GM10266 (cell line): ENCODE results near the gene TMEM59L.

Experiments used
- DNase-seq: peaks from one replicate; pipeline ENCODE4 v3.0.0; 2012; ENCODE audit errors: extremely low spot score
- TF ChIP-seq, protein P1 (sequence below): IDR thresholded peaks from 2 replicates; pipeline ENCODE4 v1.5.1; 2012; ENCODE audit warnings: mild to moderate bottlenecking, low read depth; ENCODE audit not compliant: control insufficient read depth, insufficient read depth; ENCODE audit errors: missing control alignments

The TMEM59L gene

GRCh38 chr19:18647807-18648206 lies 35.1 kb downstream of the TMEM59L start:
- TF ChIP-seq, protein P1, sequence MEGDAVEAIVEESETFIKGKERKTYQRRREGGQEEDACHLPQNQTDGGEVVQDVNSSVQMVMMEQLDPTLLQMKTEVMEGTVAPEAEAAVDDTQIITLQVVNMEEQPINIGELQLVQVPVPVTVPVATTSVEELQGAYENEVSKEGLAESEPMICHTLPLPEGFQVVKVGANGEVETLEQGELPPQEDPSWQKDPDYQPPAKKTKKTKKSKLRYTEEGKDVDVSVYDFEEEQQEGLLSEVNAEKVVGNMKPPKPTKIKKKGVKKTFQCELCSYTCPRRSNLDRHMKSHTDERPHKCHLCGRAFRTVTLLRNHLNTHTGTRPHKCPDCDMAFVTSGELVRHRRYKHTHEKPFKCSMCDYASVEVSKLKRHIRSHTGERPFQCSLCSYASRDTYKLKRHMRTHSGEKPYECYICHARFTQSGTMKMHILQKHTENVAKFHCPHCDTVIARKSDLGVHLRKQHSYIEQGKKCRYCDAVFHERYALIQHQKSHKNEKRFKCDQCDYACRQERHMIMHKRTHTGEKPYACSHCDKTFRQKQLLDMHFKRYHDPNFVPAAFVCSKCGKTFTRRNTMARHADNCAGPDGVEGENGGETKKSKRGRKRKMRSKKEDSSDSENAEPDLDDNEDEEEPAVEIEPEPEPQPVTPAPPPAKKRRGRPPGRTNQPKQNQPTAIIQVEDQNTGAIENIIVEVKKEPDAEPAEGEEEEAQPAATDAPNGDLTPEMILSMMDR: no peak
- no peak for DNase-seq

- DNase-seq: no peak
- TF ChIP-seq, protein P1: no peak
Observed at GRCh38 chr19:18648973-18649315, 36.3 kb downstream of the TMEM59L start.

DNA sequence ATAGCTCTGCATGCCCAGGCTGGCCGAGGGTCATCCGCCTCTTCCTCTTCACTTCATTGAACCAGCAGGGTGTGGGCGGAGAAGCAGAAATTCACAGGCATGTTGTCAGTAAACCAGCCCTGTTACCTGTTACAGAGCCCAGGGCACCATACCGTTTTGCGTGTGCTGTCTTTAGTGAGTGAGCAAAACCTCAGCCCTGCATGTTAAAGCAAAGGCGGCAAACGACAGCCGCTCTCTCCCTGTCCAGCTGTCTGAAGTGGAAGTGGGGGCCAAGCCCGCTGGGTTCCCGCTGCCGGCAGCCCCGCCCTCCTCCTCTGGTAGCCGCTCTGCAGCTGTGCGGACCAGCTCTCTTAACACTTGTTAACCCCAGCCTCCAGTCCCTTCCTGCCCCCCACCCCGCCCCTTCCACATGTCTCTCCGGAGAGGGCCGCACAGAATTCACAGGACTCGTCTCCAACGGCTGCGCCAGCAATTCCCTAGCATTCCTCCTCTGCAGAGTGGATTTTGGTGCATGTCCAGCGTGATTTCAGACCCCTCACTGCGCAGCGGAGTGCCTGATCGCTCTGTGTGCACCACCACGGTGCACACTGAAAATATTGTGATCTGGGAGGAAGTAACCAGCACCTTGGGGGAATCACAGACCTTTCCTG lies 36.8 kb downstream of the TMEM59L start:
- DNase-seq: no peak
- TF ChIP-seq, protein P1: no peak

GRCh38 chr19:18650021-18650390 lies 37.3 kb downstream of the TMEM59L start:
- TF ChIP-seq, protein P1: no peak
- DNase-seq: no peak

GRCh38 chr19:18650468-18651041 lies 37.9 kb downstream of the TMEM59L start:
- TF ChIP-seq, protein P1: no peak
- no peak for DNase-seq

- TF ChIP-seq, protein P1: no peak
- DNase-seq: no peak
Observed at GRCh38 chr19:18651300-18651699, 38.6 kb downstream of the TMEM59L start.

GRCh38 chr19:18651733-18652132 lies 39.1 kb downstream of the TMEM59L start:
- no peak for DNase-seq
- TF ChIP-seq, protein P1: no peak
